ENCODE measurements around the gene SMIM10. TPM values are rescaled to one million over a fixed set of nuclear protein-coding genes. Genes with fewer than 3 reads are reported as not detected.

The SMIM10 gene
- 5.7 and 7.4 TPM in 2 replicates for total RNA-seq

GRCh38 chrX:134990801-134991481, at the start of gene SMIM10:
Gene SMIM10 (plus strand): TSS chrX:134990991. CDS start chrX:134991096, 105 bp downstream.

Other genes starting within 250 kb of the SMIM10 start
- 5.2 and 8.4 TPM in 2 replicates for gene PABIR2, start 193.8 kb upstream of the SMIM10 start, total RNA-seq
- 49.4 and 61.8 TPM in 2 replicates for gene MOSPD1, start 75.7 kb upstream of the SMIM10 start, total RNA-seq
- gene RTL8B, start 31.6 kb downstream of the SMIM10 start, total RNA-seq = 2.9 and 4.1 TPM in 2 replicates
- 45.9 and 46.7 TPM in 2 replicates for gene RTL8C, start 41.4 kb downstream of the SMIM10 start, total RNA-seq
- gene RTL8A, start 61.1 kb downstream of the SMIM10 start, total RNA-seq = 4.1 and 4.6 TPM in 2 replicates
- gene SMIM10L2B, start 107.7 kb downstream of the SMIM10 start, total RNA-seq = 0.63 and 1.0 TPM in 2 replicates
- not detected in 2 replicates for gene ETDB, start 129.5 kb downstream of the SMIM10 start, total RNA-seq
- gene CT55, start 180.4 kb downstream of the SMIM10 start, total RNA-seq = not detected in 2 replicates